WTC11 (cell line): ENCODE data around the gene TMEM253. TPM values are rescaled to one million over a fixed set of nuclear protein-coding genes. Genes with fewer than 3 reads are reported as not detected.

Experiments
- ATAC-seq: fragments of 200-7000 bp; cut with Tn5 transposase; 2 replicates; pipeline ENCODE4 v1.10.0; 2021; ENCODE audit warnings: mild to moderate bottlenecking, moderate library complexity
- CTCF ChIA-PET: fragments of 300-600 bp; sonication (Branson Sonifier 250); formaldehyde crosslinking; loops from one replicate; lab custom pipeline; 2021; ENCODE audit warnings: antibody characterized with exemption; lab: Charles Lee
- POLR2A ChIA-PET: fragments of 350-600 bp; sonication (Branson Sonifier 250); formaldehyde crosslinking; loops from one replicate; lab custom pipeline; 2021; ENCODE audit warnings: antibody characterized with exemption; lab: Charles Lee
- DNase-seq: peaks from one replicate; pipeline ENCODE4 v3.0.0; 2021; ENCODE audit warnings: low spot score
- H3K27ac Mint-ChIP-seq: 2 replicates; pipeline ENCODE4 v1.8.0; 2021; ENCODE audit warnings: mixed read lengths
- H3K27me3 Mint-ChIP-seq: 2 replicates; pipeline ENCODE4 v1.8.0; 2021; ENCODE audit warnings: low read depth, mild to moderate bottlenecking, moderate library complexity, mixed read lengths
- H3K36me3 Mint-ChIP-seq: 2 replicates; pipeline ENCODE4 v1.8.0; 2021; ENCODE audit warnings: mixed read lengths
- H3K4me1 Mint-ChIP-seq: 2 replicates; pipeline ENCODE4 v1.8.0; 2022; ENCODE audit warnings: mixed read lengths
- H3K4me3 Mint-ChIP-seq: 2 replicates; pipeline ENCODE4 v1.8.0; 2021; ENCODE audit warnings: mild to moderate bottlenecking, moderate library complexity, mixed read lengths
- H3K9me3 Mint-ChIP-seq: 2 replicates; pipeline ENCODE4 v1.8.0; 2021; ENCODE audit warnings: mixed read lengths
- ATF3 ChIP-seq: sonication (generic); formaldehyde crosslinking; conservative IDR thresholded peaks from 2 replicates; pipeline ENCODE4 v1.8.1; 2022; ENCODE audit warnings: mild to moderate bottlenecking, missing genetic modification reagents
- ATF6 ChIP-seq: sonication (generic); formaldehyde crosslinking; IDR thresholded peaks from 2 replicates; pipeline ENCODE4 v1.8.1; 2023; ENCODE audit warnings: mild to moderate bottlenecking, missing genetic modification reagents
- CDX4 ChIP-seq: fragments of 250-450 bp; sonication (Bioruptor Pico); IDR thresholded peaks from 2 replicates; pipeline ENCODE4 v1.9.0; 2021; ENCODE audit warnings: moderate library complexity, mild to moderate bottlenecking, inconsistent platforms, borderline replicate concordance
- E2F5 ChIP-seq: sonication (generic); formaldehyde crosslinking; IDR thresholded peaks from 2 replicates; pipeline ENCODE4 v1.8.1; 2022; ENCODE audit warnings: mild to moderate bottlenecking, moderate library complexity, missing genetic modification reagents
- ELF4 ChIP-seq: sonication (generic); formaldehyde crosslinking; IDR thresholded peaks from 2 replicates; pipeline ENCODE4 v1.8.1; 2022; ENCODE audit warnings: low read depth, mild to moderate bottlenecking, moderate library complexity, missing genetic modification reagents
- EMX1 ChIP-seq: fragments of 250-450 bp; sonication (Bioruptor Pico); IDR thresholded peaks from 2 replicates; pipeline ENCODE4 v1.8.0; 2021; ENCODE audit warnings: mild to moderate bottlenecking
- MLX ChIP-seq: sonication (generic); formaldehyde crosslinking; IDR thresholded peaks from 2 replicates; pipeline ENCODE4 v1.8.1; 2023; ENCODE audit warnings: mild to moderate bottlenecking, missing genetic modification reagents, moderate library complexity
- MXD4 ChIP-seq: fragments of 250-450 bp; sonication (Bioruptor Pico); IDR thresholded peaks from 2 replicates; pipeline ENCODE4 v1.8.0; 2021; ENCODE audit warnings: mild to moderate bottlenecking, moderate library complexity, borderline replicate concordance
- NR2C2 ChIP-seq: sonication (generic); formaldehyde crosslinking; IDR thresholded peaks from 2 replicates; pipeline ENCODE4 v1.8.0; 2022; ENCODE audit warnings: mild to moderate bottlenecking, missing genetic modification reagents
- OVOL2 ChIP-seq: fragments of 250-450 bp; sonication (Bioruptor Pico); IDR thresholded peaks from 2 replicates; pipeline ENCODE4 v1.9.0; 2021; ENCODE audit warnings: mild to moderate bottlenecking, borderline replicate concordance
- RELA ChIP-seq: sonication (generic); formaldehyde crosslinking; IDR thresholded peaks from 2 replicates; pipeline ENCODE4 v1.8.1; 2022; ENCODE audit warnings: missing genetic modification reagents, mild to moderate bottlenecking, borderline replicate concordance
- SOX15 ChIP-seq: fragments of 250-450 bp; sonication (Bioruptor Pico); IDR thresholded peaks from 2 replicates; pipeline ENCODE4 v1.9.0; 2021; ENCODE audit warnings: mild to moderate bottlenecking
- TP53 ChIP-seq: sonication (generic); formaldehyde crosslinking; IDR thresholded peaks from 2 replicates; pipeline ENCODE4 v1.8.1; 2023; ENCODE audit warnings: mild to moderate bottlenecking, missing genetic modification reagents
- ZNF396 ChIP-seq: fragments of 250-450 bp; sonication (Bioruptor Pico); IDR thresholded peaks from 2 replicates; pipeline ENCODE4 v1.8.0; 2021; ENCODE audit warnings: mild to moderate bottlenecking, moderate library complexity, borderline replicate concordance
- ZNF416 ChIP-seq: fragments of 250-450 bp; sonication (Bioruptor Pico); IDR thresholded peaks from 2 replicates; pipeline ENCODE4 v1.9.0; 2021; ENCODE audit warnings: mild to moderate bottlenecking, inconsistent platforms
- ZNF671 ChIP-seq: fragments of 250-450 bp; sonication (Bioruptor Pico); IDR thresholded peaks from 2 replicates; pipeline ENCODE4 v1.8.0; 2021; ENCODE audit warnings: mild to moderate bottlenecking
- total RNA-seq: library from RNA; stranded (reverse); gene quantifications from 3 replicates; pipeline ENCODE4 v1.2.3, GENCODE V29; 2021
- TF ChIP-seq, protein P1 (sequence below): sonication (generic); formaldehyde crosslinking; IDR thresholded peaks from 2 replicates; pipeline ENCODE4 v1.8.0; 2022; ENCODE audit warnings: mild to moderate bottlenecking, missing genetic modification reagents
- TF ChIP-seq, protein P2 (sequence below): sonication (generic); formaldehyde crosslinking; IDR thresholded peaks from 2 replicates; pipeline ENCODE4 v1.8.0; 2022; ENCODE audit warnings: mild to moderate bottlenecking, missing genetic modification reagents

The TMEM253 gene
- total RNA-seq, 1 experiment from 2014 or later = 1.7 TPM

DNA sequence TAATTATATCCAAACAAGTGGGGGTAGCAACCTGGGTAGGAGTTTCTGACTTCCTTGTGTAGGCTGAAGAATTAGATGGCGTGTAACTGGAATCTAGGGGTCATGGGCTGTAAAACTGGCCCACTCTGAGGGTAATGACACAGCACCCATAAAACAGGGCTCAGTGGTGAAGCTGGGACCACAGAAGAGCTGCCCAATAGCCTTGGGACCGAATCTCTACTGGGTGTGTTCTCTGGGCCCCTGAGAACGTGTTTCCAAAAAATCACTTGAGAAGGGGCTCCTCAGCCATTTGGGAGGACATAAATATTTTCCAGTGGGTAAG lies 39.6 kb upstream of the TMEM253 start (continued):
- TF ChIP-seq E2F5 (no peak), MLX (CRISPR knock-in tag) (no peak), ZNF396 (CRISPR knock-in tag) (no peak)

- ChIA-PET POLR2A (interaction anchor here (0.7 kb wide), 1 partner anchor 297 kb away, joined by 3 read pairs; no protein-coding TSS in a partner anchor), CTCF (interaction anchor here (0.6 to 5.9 kb wide), 5 partner anchors 22 to 49 kb away, joined by 3 to 142 read pairs (median 7); partner anchors contain the start of gene ZNF219)
- Mint-ChIP-seq H3K27me3 (peaks cover 6% of the 10 kb centered on the region; the same call in 1 of the 2 replicates), H3K9me3 (no peaks in the 10 kb centered on the region), H3K27ac (no peak overlapping the region), H3K4me1 (peaks cover 13% of the 10 kb centered on the region), H3K4me3 (no peak overlapping the region), H3K36me3 (no peaks in the 10 kb centered on the region)
- DNase-seq (no peak), ATAC-seq (no peak)
- TF ChIP-seq, protein P1, sequence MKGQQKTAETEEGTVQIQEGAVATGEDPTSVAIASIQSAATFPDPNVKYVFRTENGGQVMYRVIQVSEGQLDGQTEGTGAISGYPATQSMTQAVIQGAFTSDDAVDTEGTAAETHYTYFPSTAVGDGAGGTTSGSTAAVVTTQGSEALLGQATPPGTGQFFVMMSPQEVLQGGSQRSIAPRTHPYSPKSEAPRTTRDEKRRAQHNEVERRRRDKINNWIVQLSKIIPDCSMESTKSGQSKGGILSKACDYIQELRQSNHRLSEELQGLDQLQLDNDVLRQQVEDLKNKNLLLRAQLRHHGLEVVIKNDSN (CRISPR knock-in tag) = no peak
- TF ChIP-seq ELF4 (CRISPR knock-in tag) (no peak), ZNF671 (CRISPR knock-in tag) (no peak), ZNF416 (CRISPR knock-in tag) (no peak), ATF6 (CRISPR knock-in tag) (no peak), TP53 (no peak), ATF3 (no peak), E2F5 (no peak), RELA (CRISPR knock-in tag) (no peak), ZNF396 (CRISPR knock-in tag) (no peak), EMX1 (CRISPR knock-in tag) (no peak), SOX15 (no peak), MXD4 (CRISPR knock-in tag) (no peak), OVOL2 (CRISPR knock-in tag) (no peak), NR2C2 (no peak), CDX4 (CRISPR knock-in tag) (no peak)
- TF ChIP-seq, protein P2, sequence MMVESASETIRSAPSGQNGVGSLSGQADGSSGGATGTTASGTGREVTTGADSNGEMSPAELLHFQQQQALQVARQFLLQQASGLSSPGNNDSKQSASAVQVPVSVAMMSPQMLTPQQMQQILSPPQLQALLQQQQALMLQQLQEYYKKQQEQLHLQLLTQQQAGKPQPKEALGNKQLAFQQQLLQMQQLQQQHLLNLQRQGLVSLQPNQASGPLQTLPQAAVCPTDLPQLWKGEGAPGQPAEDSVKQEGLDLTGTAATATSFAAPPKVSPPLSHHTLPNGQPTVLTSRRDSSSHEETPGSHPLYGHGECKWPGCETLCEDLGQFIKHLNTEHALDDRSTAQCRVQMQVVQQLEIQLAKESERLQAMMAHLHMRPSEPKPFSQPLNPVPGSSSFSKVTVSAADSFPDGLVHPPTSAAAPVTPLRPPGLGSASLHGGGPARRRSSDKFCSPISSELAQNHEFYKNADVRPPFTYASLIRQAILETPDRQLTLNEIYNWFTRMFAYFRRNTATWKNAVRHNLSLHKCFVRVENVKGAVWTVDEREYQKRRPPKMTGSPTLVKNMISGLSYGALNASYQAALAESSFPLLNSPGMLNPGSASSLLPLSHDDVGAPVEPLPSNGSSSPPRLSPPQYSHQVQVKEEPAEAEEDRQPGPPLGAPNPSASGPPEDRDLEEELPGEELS = no peak
These were observed 37.4 kb upstream of the TMEM253 start for GRCh38 chr14:21063479-21063878.
